GM12878 (cell line): Measurements from ENCODE around the gene CCDC18. TPM values are rescaled to one million over a fixed set of nuclear protein-coding genes. Genes with fewer than 3 reads are reported as not detected.

Experiments
- ATAC-seq: fragments of 200-7000 bp; cut with Tn5 transposase; 3 replicates; pipeline ENCODE4 v1.9.1; 2020; ENCODE audit warnings: mild to moderate bottlenecking, moderate library complexity
- BruUV-seq: library from RNA; stranded (reverse); fragments of 400-500 nt; replicated peaks from 2 replicates; lab custom pipeline; 2021; lab: Mats Ljungman, UMichigan
- CTCF ChIA-PET: fragments of 300-600 bp; sonication (Branson Sonifier 250); formaldehyde crosslinking; extraction: SDS; loops from one replicate; lab custom pipeline; 2021; ENCODE audit warnings: inconsistent platforms; lab: Yijun Ruan, JAX
- POLR2A ChIA-PET: fragments of 350-600 bp; formaldehyde crosslinking; extraction: SDS; loops from one replicate; lab custom pipeline; 2021; ENCODE audit warnings: inconsistent platforms; lab: Charles Lee
- RAD21 ChIA-PET: fragments of 300-600 bp; sonication (Branson Sonifier 250); formaldehyde crosslinking; loops from one replicate; lab custom pipeline; 2023; ENCODE audit warnings: antibody characterized with exemption; ENCODE audit not compliant: unreplicated experiment; lab: Charles Lee
- SMC1A ChIA-PET: fragments of 300-600 bp; sonication (Branson Sonifier 250); formaldehyde crosslinking; loops from one replicate; lab custom pipeline; 2023; ENCODE audit not compliant: unreplicated experiment, uncharacterized antibody; lab: Charles Lee
- DNase-seq: peaks from one replicate; pipeline ENCODE4 v3.0.0-alpha.2; 2011; ENCODE audit warnings: low read depth, low spot score
- FAIRE-seq: peaks from 3 replicates; lab custom pipeline; 2011; peaks lifted over from hg19 to GRCh38; lab: Jason Lieb, UNC
- H2AFZ ChIP-seq: 2 replicates; pipeline ENCODE4 v1.6.0; 2011; ENCODE audit warnings: low read depth, low read length, control low read depth; ENCODE audit not compliant: control insufficient read depth
- H3K27ac ChIP-seq: 2 replicates; pipeline ENCODE4 v1.5.1; 2011; ENCODE audit warnings: control low read depth; ENCODE audit not compliant: control insufficient read depth, insufficient read depth
- H3K27me3 ChIP-seq, 2 experiments: replicated peaks in 1 of 2; 2 replicates each; pipeline versions ENCODE4 v1.6.0 to v1.6.1; 2011; ENCODE audit warnings: low read length in 1 of 2; ENCODE audit not compliant: control insufficient read depth in 2 of 2, insufficient read depth in 2 of 2
- H3K36me3 ChIP-seq, 2 experiments: 2 replicates each; pipeline ENCODE4 v1.5.1; 2011; ENCODE audit warnings: low read length in 1 of 2; ENCODE audit not compliant: control insufficient read depth in 2 of 2, insufficient read depth in 2 of 2
- H3K4me1 ChIP-seq: 2 replicates; pipeline ENCODE4 v1.6.1; 2011; ENCODE audit warnings: mild to moderate bottlenecking, low read length, moderate library complexity, mixed read lengths; ENCODE audit not compliant: control insufficient read depth, insufficient read depth
- H3K4me2 ChIP-seq: 2 replicates; pipeline ENCODE4 v1.6.0; 2011; ENCODE audit warnings: control low read depth; ENCODE audit not compliant: control insufficient read depth, insufficient read depth
- H3K4me3 ChIP-seq: fragments of 200-600 bp; sonication (generic); 2 replicates; pipeline ENCODE4 v1.5.1; 2016
- H3K79me2 ChIP-seq: 2 replicates; pipeline ENCODE4 v1.6.0; 2011; ENCODE audit warnings: low read length; ENCODE audit not compliant: control insufficient read depth, insufficient read depth
- H3K9ac ChIP-seq: 2 replicates; pipeline ENCODE4 v1.8.0; 2011; ENCODE audit warnings: low read length, control low read depth, mixed read lengths; ENCODE audit not compliant: control insufficient read depth, insufficient read depth
- H3K9me3 ChIP-seq: replicated peaks from 3 replicates; pipeline ENCODE4 v1.5.1; 2011; ENCODE audit warnings: mild to moderate bottlenecking, low read length; ENCODE audit not compliant: control insufficient read depth, insufficient read depth
- H4K20me1 ChIP-seq: 2 replicates; pipeline ENCODE4 v1.6.0; 2011; ENCODE audit not compliant: control insufficient read depth, insufficient read depth
- BACH1 ChIP-seq: fragments of 450-650 bp; IDR thresholded peaks from 2 replicates; pipeline ENCODE4 v1.6.1; 2017; ENCODE audit warnings: mild to moderate bottlenecking, borderline replicate concordance
- BRCA1 ChIP-seq: IDR thresholded peaks from 2 replicates; pipeline ENCODE4 v1.6.1; 2011; ENCODE audit warnings: low read depth, low read length, improper control_type of control experiment
- CBX3 ChIP-seq: fragments of 200-600 bp; sonication (generic); IDR thresholded peaks from 2 replicates; pipeline ENCODE4 v1.6.1; 2016; ENCODE audit warnings: low read depth, borderline replicate concordance
- CHD4 ChIP-seq: fragments of 200-600 bp; sonication (generic); IDR thresholded peaks from 2 replicates; pipeline ENCODE4 v1.6.1; 2016; ENCODE audit warnings: mild to moderate bottlenecking
- E2F4 ChIP-seq: IDR thresholded peaks from 2 replicates; pipeline ENCODE4 v1.6.1; 2012; ENCODE audit warnings: low read depth, low read length, improper control_type of control experiment
- KLF5 ChIP-seq: fragments of 450-650 bp; IDR thresholded peaks from 2 replicates; pipeline ENCODE4 v1.6.1; 2014; ENCODE audit warnings: mild to moderate bottlenecking; ENCODE audit not compliant: partially characterized antibody
- PML ChIP-seq: IDR thresholded peaks from 2 replicates; pipeline ENCODE4 v1.6.1; 2012; ENCODE audit warnings: low read length, inconsistent platforms
- SMC3 ChIP-seq: IDR thresholded peaks from 2 replicates; pipeline ENCODE4 v1.6.1; 2011; ENCODE audit warnings: low read length, improper control_type of control experiment, borderline replicate concordance
- SREBF1 ChIP-seq: IDR thresholded peaks from 2 replicates; pipeline ENCODE4 v1.6.1; 2012; ENCODE audit warnings: mild to moderate bottlenecking, low read length
- ZNF217 ChIP-seq: fragments of 450-650 bp; IDR thresholded peaks from 2 replicates; pipeline ENCODE4 v1.6.1; 2017; ENCODE audit warnings: antibody characterized with exemption, mild to moderate bottlenecking
- ZNF384 ChIP-seq: IDR thresholded peaks from 2 replicates; pipeline ENCODE4 v1.6.1; 2012; ENCODE audit warnings: low read depth, mild to moderate bottlenecking, low read length, improper control_type of control experiment, borderline replicate concordance
- WGBS: methylation state at CpG from one replicate; pipeline ENCODE4 v1.1.6; 2016; ENCODE audit warnings: low lambda C conversion rate; ENCODE audit not compliant: insufficient replicate concordance, insufficient coverage; ENCODE audit errors: missing lambda C conversion rate; 5-methylcytosine and 5-hydroxymethylcytosine counted together
- in situ Hi-C: fragments of 300-500 bp; cut with MboI; formaldehyde crosslinking; loops from 9 replicates; pipeline ENCODE4 v1.14.3; 2018; ENCODE audit warnings: mixed read lengths
- intact Hi-C: fragments of 100-400 bp; cut with micrococcal nuclease; formaldehyde crosslinking; loops from one replicate; pipeline ENCODE4 v1.14.2; 2022; ENCODE audit not compliant: unreplicated experiment
- polyA plus RNA-seq, 11 experiments: library from polyadenylated mRNA; depleted of rRNA in 4 of 11; unstranded in 6 of 11; stranded (reverse) in 5 of 11; fragments of >200 nt; fragmentation: Nextera tagmentation in 4 of 11; fragmentation: Illumina TruSeq in 1 of 11; extraction: Ambion mirVana in 4 of 11; extraction: Trizol in 1 of 11; gene quantifications; 1 replicate in 1 of 11; 2 replicates in 10 of 11; pipeline versions ENCODE4 v1.2.1 to v1.2.3, GENCODE V29; 2011 to 2016; ENCODE audit warnings: inconsistent platforms in 2 of 11, missing spikeins in 2 of 11, low read depth in 1 of 11
- total RNA-seq, 4 experiments: library from RNA; depleted of rRNA in 3 of 4; stranded (reverse); fragments of >200 nt in 3 of 4; fragmentation: Illumina TruSeq in 1 of 4; extraction: Trizol in 1 of 4; gene quantifications; 2 replicates each; pipeline versions ENCODE4 v1.2.1 to v1.2.3, GENCODE V29; 2013 to 2021
- TF ChIP-seq, protein P1 (sequence below), 3 experiments: IDR thresholded peaks in 2 of 3; conservative IDR thresholded peaks in 1 of 3; 2 replicates each; pipeline ENCODE4 v1.5.1; 2011; ENCODE audit warnings: low read depth in 3 of 3, low read length in 3 of 3, mild to moderate bottlenecking in 3 of 3, control low read depth in 2 of 3, moderate library complexity in 2 of 3, inconsistent platforms in 1 of 3, mixed read lengths in 1 of 3; ENCODE audit not compliant: control insufficient read depth in 2 of 3, insufficient read depth in 1 of 3; ENCODE audit errors: extremely low read depth in 1 of 3
- TF ChIP-seq, protein P2 (sequence below): fragments of 450-650 bp; formaldehyde crosslinking; IDR thresholded peaks from 2 replicates; pipeline ENCODE4 v1.4.0; 2022; ENCODE audit warnings: mild to moderate bottlenecking, moderate library complexity

Gene CCDC18
- total and polyA plus RNA-seq, 10 of the 15 experiments (the other 5 are each of a cell fraction or from before 2014, with no cell fraction given), result 15.6 to 34.9 (median 19.5) TPM

GRCh38 chr1:93306920-93307319 lies 126.4 kb downstream of the CCDC18 start:
- ChIA-PET POLR2A (no interaction called here), SMC1A (no interaction called here), RAD21 (no interaction called here), CTCF (interaction anchor here (1.4 kb wide), 1 partner anchor 322 kb away, joined by 6 read pairs; no protein-coding TSS in a partner anchor)
- no peaks in the 10 kb centered on the region for H4K20me1 ChIP-seq
- no peaks in the 10 kb centered on the region for H3K79me2 ChIP-seq
- TF ChIP-seq SMC3, result no peak
- TF ChIP-seq KLF5, result no peak
- no peak overlapping the region for H3K27ac ChIP-seq
- H3K4me3 ChIP-seq, result no peak overlapping the region
- no peak for DNase-seq
- intact Hi-C loops, result no loop called here
- H3K4me2 ChIP-seq, result no peak overlapping the region
- H3K9me3 ChIP-seq, result no peaks in the 10 kb centered on the region
- in situ Hi-C loops, result loop anchor here (10.0 kb wide), 2 partner anchors 318 to 538 kb away; no protein-coding TSS in a partner anchor
- no peak for FAIRE-seq
- H3K27me3 ChIP-seq, result no peaks in the 10 kb centered on the region
- no peaks in the 10 kb centered on the region for H3K36me3 ChIP-seq
- H3K9ac ChIP-seq, result no peak overlapping the region
- H3K4me1 ChIP-seq, result no peaks in the 10 kb centered on the region
- no peak for ATAC-seq
- BruUV-seq, result no TSS peak
- H2AFZ ChIP-seq, result no peak overlapping the region

DNA sequence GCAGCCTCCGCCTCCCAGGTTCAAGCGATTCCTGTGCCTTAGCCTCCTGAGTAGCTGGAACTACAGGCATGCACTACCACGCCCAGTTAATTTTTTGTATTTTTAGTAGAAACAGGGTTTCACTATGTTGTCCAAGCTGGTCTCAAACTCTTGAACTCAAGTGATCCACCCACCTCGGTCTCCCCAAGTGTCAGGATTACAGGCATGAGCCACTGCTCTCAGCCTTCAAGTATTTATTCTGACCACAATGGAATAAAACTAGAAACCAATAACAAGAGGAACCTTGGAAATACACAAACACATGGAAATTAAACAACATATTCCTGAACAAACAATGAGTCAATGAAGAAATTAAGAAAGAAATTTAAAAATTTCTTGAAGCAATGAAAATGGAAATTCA lies 132.5 kb downstream of the CCDC18 start:
- no peaks in the 10 kb centered on the region for H3K4me1 ChIP-seq
- H3K4me2 ChIP-seq, result no peak overlapping the region
- ATAC-seq, result no peak
- no peaks in the 10 kb centered on the region for H3K36me3 ChIP-seq
- H3K9me3 ChIP-seq, result no peaks in the 10 kb centered on the region
- SMC1A ChIA-PET, result interaction anchor here (1.6 kb wide), 1 partner anchor 8 kb away, joined by 3 read pairs; no protein-coding TSS in a partner anchor
- intact Hi-C loops (no loop called here), in situ Hi-C loops (no loop called here)
- POLR2A ChIA-PET, result no interaction called here
- RAD21 ChIA-PET, result no interaction called here
- no peaks in the 10 kb centered on the region for H4K20me1 ChIP-seq
- no peaks in the 10 kb centered on the region for H3K27me3 ChIP-seq
- no peak overlapping the region for H2AFZ ChIP-seq
- CTCF ChIA-PET, result interaction anchor here (0.6 to 2.3 kb wide), 3 partner anchors 8 to 9 kb away, joined by 3 to 16 read pairs (median 3); no protein-coding TSS in a partner anchor
- 68% methylated on average over 4 of the region's 4 CpGs for WGBS
- no peak overlapping the region for H3K4me3 ChIP-seq
- no peaks in the 10 kb centered on the region for H3K79me2 ChIP-seq
- no peak overlapping the region for H3K27ac ChIP-seq
- no peak for DNase-seq
- no TSS peak for BruUV-seq
- no peak for FAIRE-seq
- no peak overlapping the region for H3K9ac ChIP-seq
- no peak for TF ChIP-seq PML
- TF ChIP-seq ZNF384, result no peak
- TF ChIP-seq BRCA1, result no peak
- TF ChIP-seq SREBF1, result no peak
- TF ChIP-seq CHD4, result no peak
- no peak for TF ChIP-seq ZNF217
- TF ChIP-seq BACH1, result no peak
- TF ChIP-seq, protein P1, sequence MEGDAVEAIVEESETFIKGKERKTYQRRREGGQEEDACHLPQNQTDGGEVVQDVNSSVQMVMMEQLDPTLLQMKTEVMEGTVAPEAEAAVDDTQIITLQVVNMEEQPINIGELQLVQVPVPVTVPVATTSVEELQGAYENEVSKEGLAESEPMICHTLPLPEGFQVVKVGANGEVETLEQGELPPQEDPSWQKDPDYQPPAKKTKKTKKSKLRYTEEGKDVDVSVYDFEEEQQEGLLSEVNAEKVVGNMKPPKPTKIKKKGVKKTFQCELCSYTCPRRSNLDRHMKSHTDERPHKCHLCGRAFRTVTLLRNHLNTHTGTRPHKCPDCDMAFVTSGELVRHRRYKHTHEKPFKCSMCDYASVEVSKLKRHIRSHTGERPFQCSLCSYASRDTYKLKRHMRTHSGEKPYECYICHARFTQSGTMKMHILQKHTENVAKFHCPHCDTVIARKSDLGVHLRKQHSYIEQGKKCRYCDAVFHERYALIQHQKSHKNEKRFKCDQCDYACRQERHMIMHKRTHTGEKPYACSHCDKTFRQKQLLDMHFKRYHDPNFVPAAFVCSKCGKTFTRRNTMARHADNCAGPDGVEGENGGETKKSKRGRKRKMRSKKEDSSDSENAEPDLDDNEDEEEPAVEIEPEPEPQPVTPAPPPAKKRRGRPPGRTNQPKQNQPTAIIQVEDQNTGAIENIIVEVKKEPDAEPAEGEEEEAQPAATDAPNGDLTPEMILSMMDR (IDR thresholded peaks at IDR 0.05 in 2 of 3, conservative IDR thresholded peaks at IDR 0.05 in 1 of 3; ENCODE audit: control insufficient read depth in 2 of 3, extremely low read depth in 1 of 3, insufficient read depth in 1 of 3, low read depth in 3 of 3, low read length in 3 of 3), result no peak
- TF ChIP-seq, protein P2, sequence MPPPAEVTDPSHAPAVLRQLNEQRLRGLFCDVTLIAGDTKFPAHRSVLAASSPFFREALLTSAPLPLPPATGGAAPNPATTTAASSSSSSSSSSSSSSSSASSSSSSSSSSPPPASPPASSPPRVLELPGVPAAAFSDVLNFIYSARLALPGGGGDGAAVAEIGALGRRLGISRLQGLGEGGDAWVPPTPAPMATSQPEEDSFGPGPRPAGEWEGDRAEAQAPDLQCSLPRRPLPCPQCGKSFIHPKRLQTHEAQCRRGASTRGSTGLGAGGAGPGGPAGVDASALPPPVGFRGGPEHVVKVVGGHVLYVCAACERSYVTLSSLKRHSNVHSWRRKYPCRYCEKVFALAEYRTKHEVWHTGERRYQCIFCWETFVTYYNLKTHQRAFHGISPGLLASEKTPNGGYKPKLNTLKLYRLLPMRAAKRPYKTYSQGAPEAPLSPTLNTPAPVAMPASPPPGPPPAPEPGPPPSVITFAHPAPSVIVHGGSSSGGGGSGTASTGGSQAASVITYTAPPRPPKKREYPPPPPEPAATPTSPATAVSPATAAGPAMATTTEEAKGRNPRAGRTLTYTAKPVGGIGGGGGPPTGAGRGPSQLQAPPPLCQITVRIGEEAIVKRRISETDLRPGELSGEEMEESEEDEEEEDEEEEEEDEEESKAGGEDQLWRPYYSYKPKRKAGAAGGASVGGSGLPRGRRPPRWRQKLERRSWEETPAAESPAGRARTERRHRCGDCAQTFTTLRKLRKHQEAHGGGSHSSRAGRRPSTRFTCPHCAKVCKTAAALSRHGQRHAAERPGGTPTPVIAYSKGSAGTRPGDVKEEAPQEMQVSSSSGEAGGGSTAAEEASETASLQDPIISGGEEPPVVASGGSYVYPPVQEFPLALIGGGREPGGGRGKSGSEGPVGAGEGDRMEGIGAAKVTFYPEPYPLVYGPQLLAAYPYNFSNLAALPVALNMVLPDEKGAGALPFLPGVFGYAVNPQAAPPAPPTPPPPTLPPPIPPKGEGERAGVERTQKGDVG (CRISPR knock-in tag), result no peak
- TF ChIP-seq CBX3, result no peak
- TF ChIP-seq E2F4, result no peak
